Measurements from ENCODE around the gene ZRANB2.

The ZRANB2 gene
- 142 reads per million, percentile 88 among the genes with 10 or more reads in this experiment for total RNA-seq

GRCh38 chr1:71080739-71081696, at the start of gene ZRANB2:
Gene ZRANB2 (minus strand): TSS chr1:71081035. CDS start chr1:71080995, 40 bp downstream.
- DNase-seq: peak; percentile 87

- DNase-seq: no peak
Measured at GRCh38 chr1:71128060-71128459, 47.2 kb upstream of the ZRANB2 start.

- no peak for DNase-seq
Measured at GRCh38 chr1:71118086-71118485, 37.3 kb upstream of the ZRANB2 start.

GRCh38 chr1:71116729-71117128, 35.9 kb upstream of the ZRANB2 start:
- DNase-seq: no peak

GRCh38 chr1:71106658-71107322, 26.0 kb upstream of the ZRANB2 start:
- no peak for DNase-seq

- no peak for DNase-seq
Measured at GRCh38 chr1:71104417-71104816, 23.6 kb upstream of the ZRANB2 start.

- no peak for DNase-seq
Measured at GRCh38 chr1:71101839-71102376, 21.1 kb upstream of the ZRANB2 start.

GRCh38 chr1:71097428-71097827, 16.6 kb upstream of the ZRANB2 start:
- DNase-seq: no peak

- no peak for DNase-seq
Measured at GRCh38 chr1:71094913-71095312, 14.1 kb upstream of the ZRANB2 start.

GRCh38 chr1:71093938-71094337, 13.1 kb upstream of the ZRANB2 start:
- no peak for DNase-seq

GRCh38 chr1:71089536-71090270, 8.9 kb upstream of the ZRANB2 start:
- no peak for DNase-seq

GRCh38 chr1:71088645-71089287, 7.9 kb upstream of the ZRANB2 start:
- DNase-seq: no peak

GRCh38 chr1:71087713-71088112, 6.9 kb upstream of the ZRANB2 start:
- no peak for DNase-seq

- no peak for DNase-seq
Measured at GRCh38 chr1:71087060-71087459, 6.2 kb upstream of the ZRANB2 start.

GRCh38 chr1:71086331-71086730, 5.5 kb upstream of the ZRANB2 start:
- DNase-seq: no peak

- DNase-seq: no peak
Measured at GRCh38 chr1:71083271-71083670, 2.4 kb upstream of the ZRANB2 start.

- no peak for DNase-seq
Measured at GRCh38 chr1:71081697-71082080, 854 bp upstream of the ZRANB2 start.

- DNase-seq: no peak
Measured at GRCh38 chr1:71080230-71080738, 551 bp downstream of the ZRANB2 start.

- no peak for DNase-seq
Measured at GRCh38 chr1:71074681-71075080, 6.2 kb downstream of the ZRANB2 start.

- no peak for DNase-seq
Measured at GRCh38 chr1:71072273-71072672, 8.6 kb downstream of the ZRANB2 start.

GRCh38 chr1:71071720-71072119, 9.1 kb downstream of the ZRANB2 start:
- no peak for DNase-seq
